HG03378 (cell line): ENCODE results near the gene FAM20C.
"Not testable (repeated sequence)": the region's sequence is repeated elsewhere in the genome, so short reads cannot be mapped to it uniquely, and the experiment has no call there.

Experiments used
- ATAC-seq: cut with Tn5 transposase; IDR thresholded peaks from one replicate; pipeline ENCODE4 v1.9.1; 2021; ENCODE audit warnings: mild to moderate bottlenecking, moderate library complexity; ENCODE audit not compliant: unreplicated experiment

FAM20C gene

GRCh38 chr7:190196-190595, 2.2 kb upstream of the FAM20C start:
- no peak for ATAC-seq

GRCh38 chr7:191105-191980, 1.0 kb upstream of the FAM20C start:
- ATAC-seq = no peak

- no peak for ATAC-seq
Observed at GRCh38 chr7:192701-193480, 520 bp downstream of the FAM20C start.

GRCh38 chr7:193481-194251, 1.3 kb downstream of the FAM20C start:
- no peak for ATAC-seq

- ATAC-seq = no peak
Observed at GRCh38 chr7:194252-195009, 2.1 kb downstream of the FAM20C start.

- no peak for ATAC-seq
Observed at GRCh38 chr7:195010-195829, 2.8 kb downstream of the FAM20C start.

GRCh38 chr7:195830-196128, 3.4 kb downstream of the FAM20C start:
- no peak for ATAC-seq

- no peak for ATAC-seq
Observed at GRCh38 chr7:196283-196682, 3.9 kb downstream of the FAM20C start.

GRCh38 chr7:196778-197321, 4.5 kb downstream of the FAM20C start:
- ATAC-seq = no peak

GRCh38 chr7:197413-198335, 5.3 kb downstream of the FAM20C start:
- no peak for ATAC-seq

- no peak for ATAC-seq
Observed at GRCh38 chr7:199483-200249, 7.3 kb downstream of the FAM20C start.

GRCh38 chr7:200290-200689, 7.9 kb downstream of the FAM20C start:
- ATAC-seq = no peak

GRCh38 chr7:200704-201103, 8.3 kb downstream of the FAM20C start:
- no peak for ATAC-seq

- no peak for ATAC-seq
Observed at GRCh38 chr7:204326-204725, 12.0 kb downstream of the FAM20C start.

- ATAC-seq = no peak
Observed at GRCh38 chr7:205115-206010, 13.0 kb downstream of the FAM20C start.

- ATAC-seq = not testable (repeated sequence)
Observed at GRCh38 chr7:206351-206750, 14.0 kb downstream of the FAM20C start.
